NK-92 treated with Interleukin-12 subunit alpha and Interleukin-12 subunit beta, amount 100 ng/mL, for 24 hours (cell line): ENCODE results near the gene BPIFB3.

Source experiments
- DNase-seq: peaks from one replicate; lab custom pipeline; 2025; lab: John Stamatoyannopoulos, UW

The BPIFB3 gene

DNA sequence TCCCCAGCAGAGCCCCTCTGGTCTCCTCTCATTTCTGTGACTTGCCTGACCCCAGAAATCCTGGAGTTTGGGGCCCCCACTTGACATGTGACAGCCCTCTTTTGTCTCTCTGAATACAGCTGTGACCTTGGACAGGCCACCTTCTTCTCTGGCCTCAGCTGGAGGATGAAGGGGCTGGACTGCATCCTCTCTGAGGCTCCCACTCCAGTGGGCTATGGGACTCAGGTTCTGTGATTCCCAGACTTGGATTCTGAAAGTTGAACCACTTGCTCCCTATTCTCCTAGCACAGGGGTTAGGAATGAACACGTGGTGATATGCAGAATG lies 9.1 kb downstream of the BPIFB3 start:
- DNase-seq: no peak

DNA sequence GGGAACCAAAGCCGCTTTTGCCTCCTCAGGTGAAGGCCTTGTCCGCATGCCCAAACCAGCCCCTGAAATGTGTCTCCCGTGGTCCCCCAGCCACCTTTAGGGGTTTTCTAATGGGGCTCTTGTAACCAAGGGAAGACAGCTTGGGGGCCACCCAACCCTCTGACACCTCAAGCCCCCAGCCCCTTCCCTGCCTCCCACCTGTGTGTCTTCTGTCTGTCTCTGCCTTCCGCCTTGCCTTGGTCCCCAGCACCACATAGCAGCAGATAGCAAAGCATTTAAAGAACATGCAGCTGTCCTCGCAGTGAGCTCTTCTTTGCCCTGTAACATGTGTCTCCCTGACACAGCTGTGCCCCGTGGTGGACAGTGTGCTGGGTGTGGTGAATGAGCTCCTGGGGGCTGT lies 9.6 kb downstream of the BPIFB3 start:
- DNase-seq: no peak

DNA sequence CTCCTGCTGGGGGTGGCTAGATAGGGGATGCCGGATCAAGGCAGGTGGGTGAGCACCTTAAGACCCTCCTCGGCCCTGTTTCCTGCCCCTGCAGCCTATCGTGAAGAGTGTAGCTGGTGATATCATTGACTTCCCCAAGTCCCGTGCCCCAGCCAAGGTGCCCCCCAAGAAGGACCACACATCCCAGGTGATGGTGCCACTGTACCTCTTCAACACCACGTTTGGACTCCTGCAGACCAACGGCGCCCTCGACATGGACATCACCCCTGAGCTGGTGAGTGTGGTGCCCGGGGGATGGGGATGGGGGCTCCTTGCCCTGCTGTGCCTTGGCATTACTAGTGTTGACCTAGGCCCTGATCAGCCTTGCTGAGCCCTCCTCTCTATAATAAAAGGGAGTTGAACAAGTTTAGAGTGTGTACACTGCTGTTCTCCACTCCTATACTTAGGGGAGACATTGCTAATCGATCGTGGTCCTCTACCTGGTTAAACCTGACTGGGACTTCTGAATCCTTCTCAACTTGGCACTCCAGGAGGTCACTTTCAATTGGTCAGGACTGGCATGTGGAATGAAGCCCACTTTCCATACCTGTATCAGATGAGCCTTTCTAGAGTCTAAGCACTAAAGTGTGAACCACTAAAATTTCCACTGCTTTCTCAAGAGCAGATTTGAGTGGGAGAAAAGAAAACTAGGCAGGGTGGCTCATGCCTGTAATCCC lies 11.0 kb downstream of the BPIFB3 start:
- no peak for DNase-seq

- DNase-seq: no peak
These were observed 12.1 kb downstream of the BPIFB3 start for GRCh38 chr20:33065785-33066184.

DNA sequence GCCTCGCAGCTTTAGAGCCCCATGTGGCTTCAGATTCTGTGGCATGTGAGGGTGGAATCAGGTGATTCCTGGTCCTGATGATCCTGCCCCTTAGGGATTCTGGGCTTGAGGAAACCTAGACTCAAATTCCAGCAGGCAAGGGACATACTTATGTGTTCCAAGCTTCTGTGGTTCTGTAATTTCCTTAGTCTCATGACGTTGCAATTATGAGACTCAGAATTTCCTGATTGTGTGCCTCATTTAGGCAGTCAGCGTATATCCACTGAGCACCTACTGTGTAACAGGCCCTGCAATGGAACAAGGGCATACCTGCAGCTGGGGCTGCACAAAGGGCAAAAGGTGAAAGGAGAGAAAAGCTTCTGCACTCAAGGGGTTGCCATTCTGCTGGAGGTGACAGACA lies 14.1 kb downstream of the BPIFB3 start:
- DNase-seq: no peak

DNA sequence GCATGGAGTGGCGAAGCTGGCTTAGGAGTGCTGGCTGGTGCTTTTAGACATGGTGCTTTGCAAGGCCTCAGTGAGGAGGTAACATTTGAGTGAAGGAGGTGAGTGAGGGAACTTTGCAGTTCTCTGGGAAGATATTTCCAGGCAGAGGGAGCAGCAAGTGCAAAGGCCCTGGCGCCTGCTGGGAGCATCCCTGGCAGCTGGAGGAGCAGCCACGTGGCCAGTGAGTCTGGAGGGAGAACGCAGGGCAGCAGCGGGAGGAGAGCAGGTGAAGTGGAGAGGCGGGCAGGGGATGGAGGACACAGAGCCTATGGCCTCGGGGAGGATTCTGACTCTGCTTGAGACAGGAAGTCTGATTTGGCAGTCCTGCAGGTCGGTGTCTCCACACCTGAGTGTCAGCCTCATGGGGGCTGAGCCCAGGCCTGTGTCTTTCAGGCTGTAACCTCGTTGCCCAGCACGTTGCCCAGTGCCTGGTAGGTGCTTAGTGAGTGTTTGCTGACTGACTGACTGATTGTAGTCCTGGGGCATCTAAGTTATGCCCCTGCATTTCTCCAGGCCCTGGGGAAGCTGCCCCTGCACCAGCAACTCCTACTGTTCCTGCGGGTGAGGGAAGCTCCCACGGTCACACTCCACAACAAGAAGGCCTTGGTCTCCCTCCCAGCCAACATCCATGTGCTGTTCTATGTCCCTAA lies 14.7 kb downstream of the BPIFB3 start:
- no peak for DNase-seq

GRCh38 chr20:33069673-33070072 lies 16.0 kb downstream of the BPIFB3 start:
- no peak for DNase-seq

GRCh38 chr20:33070111-33071053 lies 16.7 kb downstream of the BPIFB3 start:
- no peak for DNase-seq

GRCh38 chr20:33071198-33071597 lies 17.5 kb downstream of the BPIFB3 start:
- no peak for DNase-seq

GRCh38 chr20:33072362-33072761 lies 18.7 kb downstream of the BPIFB3 start:
- no peak for DNase-seq

- DNase-seq: no peak
These were observed 19.1 kb downstream of the BPIFB3 start for GRCh38 chr20:33072813-33073212.

DNA sequence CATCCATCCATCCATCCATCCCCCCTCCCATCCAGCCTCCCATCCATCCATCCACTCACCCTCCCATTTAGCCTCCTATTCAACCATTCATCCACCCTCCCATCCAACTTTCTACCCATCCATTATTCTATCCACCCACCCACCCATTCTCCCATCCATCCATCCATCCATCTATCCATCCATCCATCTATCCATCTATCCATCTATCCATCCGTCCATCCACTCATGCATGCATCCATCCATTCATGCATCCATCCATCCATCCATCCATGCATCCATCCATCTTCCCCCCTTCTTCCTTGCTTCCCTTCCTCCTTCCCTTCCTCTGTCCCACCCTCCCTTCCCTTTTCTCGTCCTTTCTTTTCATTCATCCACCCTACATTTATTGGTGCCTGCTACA lies 21.0 kb downstream of the BPIFB3 start:
- no peak for DNase-seq

DNA sequence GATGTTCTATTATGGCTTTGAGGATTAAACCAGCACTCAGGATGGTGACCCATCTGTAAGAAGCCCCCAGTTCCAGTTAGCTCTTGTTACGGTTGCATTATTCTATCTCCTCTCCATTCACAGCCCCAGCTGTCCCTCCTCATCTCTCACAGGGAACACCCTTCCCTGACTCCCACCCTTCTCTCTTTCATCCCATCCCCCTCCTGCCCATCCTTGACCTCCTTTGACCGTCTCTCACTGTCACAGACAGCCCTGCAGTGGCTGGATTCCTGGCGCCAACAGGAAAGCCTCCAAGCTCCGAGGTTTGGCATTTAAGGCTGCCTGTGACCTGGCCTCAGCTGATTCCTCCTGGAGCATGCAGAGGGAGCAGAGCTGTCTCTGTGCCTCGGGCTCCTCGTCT lies 21.6 kb downstream of the BPIFB3 start:
- DNase-seq: no peak

GRCh38 chr20:33076662-33077372 lies 23.1 kb downstream of the BPIFB3 start:
- no peak for DNase-seq

GRCh38 chr20:33079259-33079658 lies 25.6 kb downstream of the BPIFB3 start, which contains the start of gene BPIFB4:
Gene BPIFB4, plus strand, starts transcription at chr20:33079643. Its CDS starts 1,884 bp downstream, at chr20:33081527.
- DNase-seq: no peak

DNA sequence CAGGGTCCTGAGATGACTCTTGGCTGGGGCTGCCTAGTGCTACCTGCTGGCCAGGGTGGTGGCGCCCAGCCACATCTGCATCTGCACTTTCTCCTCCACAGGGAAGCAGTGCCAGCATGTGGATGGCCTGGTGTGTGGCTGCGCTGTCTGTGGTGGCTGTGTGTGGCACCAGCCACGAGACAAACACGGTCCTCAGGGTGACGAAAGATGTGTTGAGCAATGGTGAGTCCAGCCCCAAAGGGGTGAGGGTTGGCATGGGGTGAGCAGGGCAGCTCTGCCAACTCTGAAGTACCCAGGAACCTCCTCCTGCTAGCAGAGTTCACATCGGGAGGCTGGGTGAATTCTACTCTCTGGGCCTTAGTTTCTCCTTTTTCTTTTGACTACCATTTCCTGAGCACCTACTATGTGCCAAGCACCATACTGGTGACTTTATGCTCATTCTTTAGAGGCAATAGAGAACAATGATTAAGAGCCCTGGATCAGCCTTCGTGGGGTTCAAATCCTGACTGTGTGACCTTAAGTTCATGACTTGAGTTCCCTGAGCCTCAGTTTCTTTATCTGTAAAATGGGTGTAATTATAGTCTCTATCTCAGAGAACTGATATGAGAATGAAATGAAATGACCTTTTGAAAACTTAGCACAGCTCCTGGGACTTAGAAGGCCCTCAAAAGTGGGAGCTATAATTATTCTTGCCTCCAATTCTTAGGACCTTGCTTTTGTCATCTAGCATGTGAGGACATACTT lies 27.9 kb downstream of the BPIFB3 start:
- DNase-seq: no peak

- no peak for DNase-seq
These were observed 28.8 kb downstream of the BPIFB3 start for GRCh38 chr20:33082546-33082945.

- DNase-seq: no peak
These were observed 30.0 kb downstream of the BPIFB3 start for GRCh38 chr20:33083544-33084340.

DNA sequence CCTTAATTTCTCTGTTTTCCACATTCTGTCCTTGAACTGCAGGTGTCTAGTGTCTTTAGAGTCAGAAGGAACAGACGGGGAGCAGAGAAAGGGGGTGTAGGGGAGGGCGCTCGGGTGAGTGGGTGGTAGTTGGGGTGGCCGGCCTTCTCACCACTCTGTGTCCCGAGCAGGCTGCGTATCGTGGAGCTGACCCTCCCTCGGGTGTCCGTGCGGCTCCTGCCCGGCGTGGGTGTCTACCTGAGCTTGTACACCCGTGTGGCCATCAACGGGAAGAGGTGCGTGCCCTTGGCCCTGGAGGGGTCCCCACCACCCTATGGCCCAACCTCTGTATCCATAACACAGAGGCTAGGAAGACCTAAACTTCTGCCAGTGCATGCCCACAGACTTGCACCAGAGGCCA lies 31.0 kb downstream of the BPIFB3 start:
- no peak for DNase-seq

- no peak for DNase-seq
These were observed 32.5 kb downstream of the BPIFB3 start for GRCh38 chr20:33086052-33086722.
